ENCODE results near the gene KIF2C. TPM values are rescaled to one million over a fixed set of nuclear protein-coding genes. Genes with fewer than 3 reads are reported as not detected.

Gene KIF2C
- total RNA-seq, 3 donors from 2014 or later: 0.73 to 2.6 (median 0.98) TPM

DNA sequence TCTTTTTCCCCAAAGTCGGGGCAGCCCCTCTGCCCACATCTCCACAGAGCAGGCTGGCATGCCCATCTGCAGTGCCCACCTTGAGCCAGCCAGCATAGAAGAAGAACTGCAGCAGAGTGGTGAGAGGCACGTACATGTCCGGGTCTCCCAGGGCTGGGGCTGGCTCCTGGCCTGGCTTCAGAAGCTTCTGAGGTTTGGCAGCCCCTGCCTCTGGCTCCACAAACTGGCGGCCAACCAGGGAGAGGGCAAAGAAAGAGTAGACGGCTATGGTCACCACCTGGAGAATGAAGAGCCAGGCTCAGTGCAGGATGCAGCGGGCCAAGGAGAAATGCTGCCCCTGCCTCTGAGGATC, 45.4 kb downstream of the KIF2C start:
- intact Hi-C loops (cut with DNase I; ENCODE audit: low total_unique reads): no loop called here
- H3K4me1 ChIP-seq: peaks cover 0 to 12% of the 10 kb centered on the region in 2 donors
- no peaks in the 10 kb centered on the region for H3K27me3 ChIP-seq
- no peak for DNase-seq (ENCODE audit: low spot score in 2 of 2)
- H3K36me3 ChIP-seq: no peaks in the 10 kb centered on the region
- no peaks in the 10 kb centered on the region for H3K9me3 ChIP-seq
- TF ChIP-seq POLR2A (IDR thresholded peaks at IDR 0.05) (no peak), POLR2AphosphoS5 (IDR thresholded peaks at IDR 0.05) (no peak)
- TF ChIP-seq, protein P1, sequence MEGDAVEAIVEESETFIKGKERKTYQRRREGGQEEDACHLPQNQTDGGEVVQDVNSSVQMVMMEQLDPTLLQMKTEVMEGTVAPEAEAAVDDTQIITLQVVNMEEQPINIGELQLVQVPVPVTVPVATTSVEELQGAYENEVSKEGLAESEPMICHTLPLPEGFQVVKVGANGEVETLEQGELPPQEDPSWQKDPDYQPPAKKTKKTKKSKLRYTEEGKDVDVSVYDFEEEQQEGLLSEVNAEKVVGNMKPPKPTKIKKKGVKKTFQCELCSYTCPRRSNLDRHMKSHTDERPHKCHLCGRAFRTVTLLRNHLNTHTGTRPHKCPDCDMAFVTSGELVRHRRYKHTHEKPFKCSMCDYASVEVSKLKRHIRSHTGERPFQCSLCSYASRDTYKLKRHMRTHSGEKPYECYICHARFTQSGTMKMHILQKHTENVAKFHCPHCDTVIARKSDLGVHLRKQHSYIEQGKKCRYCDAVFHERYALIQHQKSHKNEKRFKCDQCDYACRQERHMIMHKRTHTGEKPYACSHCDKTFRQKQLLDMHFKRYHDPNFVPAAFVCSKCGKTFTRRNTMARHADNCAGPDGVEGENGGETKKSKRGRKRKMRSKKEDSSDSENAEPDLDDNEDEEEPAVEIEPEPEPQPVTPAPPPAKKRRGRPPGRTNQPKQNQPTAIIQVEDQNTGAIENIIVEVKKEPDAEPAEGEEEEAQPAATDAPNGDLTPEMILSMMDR (IDR thresholded peaks at IDR 0.05): no peak
- H3K4me3 ChIP-seq: peak overlapping the region in 2 of 3 donors; percentile 57 to 68
- H3K27ac ChIP-seq: no peak overlapping the region

DNA sequence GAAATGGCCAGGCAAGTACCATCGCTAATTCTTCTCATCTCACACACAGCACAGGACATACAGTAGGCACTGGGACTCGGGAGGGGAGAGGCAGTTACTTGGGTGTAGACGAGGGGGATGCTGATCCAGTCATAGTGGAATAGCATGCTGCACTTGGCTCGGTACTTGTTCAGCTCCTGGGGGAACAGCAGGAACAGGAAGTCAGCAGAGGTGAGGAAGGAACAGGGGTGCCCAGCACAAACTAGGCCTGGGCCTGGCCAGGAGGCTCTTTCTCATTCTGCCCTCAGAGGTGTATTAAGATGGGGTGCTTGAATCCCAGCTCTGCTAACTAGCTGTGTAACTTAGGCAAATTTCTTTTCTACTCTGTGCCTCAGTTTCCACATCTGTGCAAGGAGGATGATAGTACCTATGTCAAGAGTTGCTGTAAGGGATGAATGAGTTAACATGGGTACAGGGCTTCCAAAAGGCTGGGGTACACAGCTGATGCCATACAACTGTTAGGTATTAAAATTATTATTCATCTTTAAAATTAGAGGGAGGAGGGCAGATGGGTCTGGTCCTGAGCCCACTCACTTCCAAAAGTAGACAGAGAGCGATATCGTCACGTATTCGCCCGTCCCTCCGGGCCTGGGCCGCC, 46.0 kb downstream of the KIF2C start:
- Histone ChIP-seq H3K27ac (peak overlapping the region; percentile 70 to 77), H3K4me3 (peak overlapping the region; percentile 44 to 69 (median 57)), H3K4me1 (peaks cover 0 to 12% of the 10 kb centered on the region in 2 donors), H3K36me3 (no peaks in the 10 kb centered on the region), H3K9me3 (no peaks in the 10 kb centered on the region), H3K27me3 (no peaks in the 10 kb centered on the region)
- no peak for DNase-seq (ENCODE audit: low spot score in 2 of 2)
- intact Hi-C loops (cut with DNase I; ENCODE audit: low total_unique reads): no loop called here
- TF ChIP-seq, protein P1 (IDR thresholded peaks at IDR 0.05): no peak
- no peak for TF ChIP-seq POLR2AphosphoS5 (IDR thresholded peaks at IDR 0.05)
- no peak for TF ChIP-seq POLR2A (IDR thresholded peaks at IDR 0.05)

DNA sequence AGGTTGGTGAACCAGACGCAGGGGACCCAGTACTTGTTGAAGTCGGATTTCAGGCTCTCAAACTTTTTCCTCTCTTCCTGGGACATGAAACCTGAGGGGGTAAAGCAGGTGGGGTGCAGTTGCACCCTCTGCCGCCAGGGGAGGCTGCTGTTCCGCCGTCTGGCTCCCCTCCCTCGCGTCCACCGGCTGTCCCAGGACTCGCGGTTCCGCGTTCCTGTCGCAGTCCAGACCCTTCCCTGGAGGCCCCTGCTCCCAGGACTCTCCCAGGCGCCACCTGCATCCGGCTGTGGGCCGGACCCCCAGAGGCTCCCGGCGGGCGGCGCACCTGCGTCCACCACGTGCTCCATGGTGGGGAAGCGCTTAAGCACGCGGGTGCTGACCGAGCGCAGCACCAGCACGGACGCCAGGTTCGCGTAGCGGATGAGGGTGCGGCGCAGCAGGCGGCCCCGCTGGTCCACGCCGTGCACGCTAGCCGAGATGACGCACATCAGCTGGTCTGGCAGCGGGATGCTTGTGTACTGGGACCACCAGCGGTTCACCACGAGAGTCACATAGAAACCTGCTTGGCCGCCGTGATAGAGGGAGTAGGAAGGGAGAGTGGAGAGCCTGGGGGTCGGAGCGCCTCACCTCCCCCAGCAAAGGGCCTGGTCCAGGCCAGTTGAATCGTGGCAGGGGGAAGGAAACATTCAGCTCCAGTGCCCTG, 46.7 kb downstream of the KIF2C start:
- Histone ChIP-seq H3K4me1 (peaks cover 0 to 12% of the 10 kb centered on the region in 2 donors), H3K9me3 (no peaks in the 10 kb centered on the region), H3K4me3 (peak overlapping the region; percentile 44 to 69 (median 57)), H3K27me3 (no peaks in the 10 kb centered on the region), H3K27ac (peak overlapping the region; percentile 70 to 77), H3K36me3 (no peaks in the 10 kb centered on the region)
- DNase-seq (ENCODE audit: low spot score in 2 of 2): no peak
- intact Hi-C loops (cut with DNase I; ENCODE audit: low total_unique reads): no loop called here
- peak in 1 of 3 donors; percentile 40 for TF ChIP-seq POLR2AphosphoS5 (IDR thresholded peaks at IDR 0.05)
- no peak for TF ChIP-seq POLR2A (IDR thresholded peaks at IDR 0.05)
- TF ChIP-seq, protein P1 (IDR thresholded peaks at IDR 0.05): peak; percentile 99 to 100 (median 99)

DNA sequence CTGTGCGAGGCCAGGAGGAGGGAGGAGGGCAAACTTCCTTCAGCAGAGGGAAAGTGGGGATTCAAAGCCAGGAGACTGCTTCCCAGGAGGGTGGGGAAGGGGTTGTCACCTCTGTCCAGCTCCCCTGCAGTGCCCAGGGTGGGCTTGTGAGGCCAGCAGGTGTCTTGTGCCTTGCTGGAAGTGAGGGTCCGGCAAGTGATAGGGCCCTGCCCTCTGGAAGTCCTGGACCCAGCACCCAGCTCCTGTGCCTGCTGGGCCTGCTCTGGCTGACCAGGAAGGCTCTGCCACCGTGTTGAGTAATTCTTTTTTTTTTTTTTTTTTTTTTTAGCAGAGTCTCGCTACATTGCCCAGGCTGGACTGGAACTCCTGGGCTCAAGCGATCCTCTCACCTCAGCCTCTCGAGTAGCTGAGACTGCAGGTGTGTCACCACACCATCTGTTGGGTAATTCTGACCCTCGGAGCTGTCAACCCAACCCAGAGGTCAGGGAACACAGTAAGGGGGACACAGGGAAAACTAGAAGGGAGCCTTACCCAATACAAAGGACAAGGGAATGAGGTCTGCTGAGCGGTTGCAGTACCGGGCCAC, 47.3 kb downstream of the KIF2C start:
- H3K36me3 ChIP-seq: no peaks in the 10 kb centered on the region
- TF ChIP-seq POLR2AphosphoS5 (IDR thresholded peaks at IDR 0.05) (no peak), POLR2A (IDR thresholded peaks at IDR 0.05) (no peak)
- TF ChIP-seq, protein P1 (IDR thresholded peaks at IDR 0.05): no peak
- DNase-seq (ENCODE audit: low spot score in 2 of 2): no peak
- H3K9me3 ChIP-seq: no peaks in the 10 kb centered on the region
- H3K27me3 ChIP-seq: no peaks in the 10 kb centered on the region
- intact Hi-C loops (cut with DNase I; ENCODE audit: low total_unique reads): no loop called here
- peak overlapping the region in 2 of 3 donors; percentile 57 to 69 for H3K4me3 ChIP-seq
- H3K27ac ChIP-seq: peak overlapping the region; percentile 70 to 77
- H3K4me1 ChIP-seq: peaks cover 0 to 12% of the 10 kb centered on the region in 2 donors

DNA sequence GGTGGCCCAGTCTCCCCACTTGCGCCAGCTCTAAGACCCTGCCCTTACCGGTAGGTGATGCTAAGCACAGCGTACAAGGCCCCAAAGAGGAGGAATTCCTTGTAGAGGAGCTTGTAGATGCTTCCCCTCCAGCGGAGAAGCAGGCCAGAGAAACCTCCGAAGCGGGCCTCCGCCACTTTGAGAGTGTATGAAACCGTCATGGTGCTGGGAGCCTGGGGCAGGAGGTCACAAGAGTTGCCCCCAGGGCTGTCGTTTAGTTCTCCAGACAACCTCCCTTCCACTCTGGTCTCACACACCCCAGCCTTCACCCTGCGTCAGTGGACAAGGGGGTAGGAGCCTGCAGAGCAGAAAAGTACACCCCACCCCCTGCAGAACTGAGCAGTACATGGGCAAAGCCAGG, 47.9 kb downstream of the KIF2C start:
- H3K9me3 ChIP-seq: no peaks in the 10 kb centered on the region
- TF ChIP-seq, protein P1 (IDR thresholded peaks at IDR 0.05): no peak
- TF ChIP-seq POLR2AphosphoS5 (IDR thresholded peaks at IDR 0.05) (no peak), POLR2A (IDR thresholded peaks at IDR 0.05) (no peak)
- H3K36me3 ChIP-seq: no peaks in the 10 kb centered on the region
- peaks cover 0 to 12% of the 10 kb centered on the region in 2 donors for H3K4me1 ChIP-seq
- no peak overlapping the region for H3K4me3 ChIP-seq
- intact Hi-C loops (cut with DNase I; ENCODE audit: low total_unique reads): no loop called here
- DNase-seq (ENCODE audit: low spot score in 2 of 2): no peak
- no peaks in the 10 kb centered on the region for H3K27me3 ChIP-seq
- H3K27ac ChIP-seq: no peak overlapping the region
